ENCODE data around the gene WWP2.

DNA sequence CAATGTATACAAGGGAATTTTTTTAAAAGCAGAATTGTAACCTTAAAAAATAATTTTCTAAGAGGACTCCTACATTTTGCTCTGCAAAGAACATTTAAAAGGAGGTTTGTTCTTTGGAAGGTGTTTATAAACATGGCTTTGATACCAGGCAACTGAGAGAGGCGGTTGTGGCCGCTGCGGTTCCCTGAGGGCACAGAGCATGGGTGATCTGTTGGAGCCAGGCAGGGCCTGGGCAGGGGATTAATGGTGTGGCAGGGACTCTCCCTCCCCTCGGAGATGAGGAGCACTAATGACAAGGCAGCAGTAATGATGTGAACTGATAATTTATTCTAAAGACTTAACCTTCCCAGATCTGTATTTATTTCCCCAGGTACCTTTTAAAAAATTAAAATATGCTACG is 65.4 kb downstream of the WWP2 start:
- TF ChIP-seq, protein P1, sequence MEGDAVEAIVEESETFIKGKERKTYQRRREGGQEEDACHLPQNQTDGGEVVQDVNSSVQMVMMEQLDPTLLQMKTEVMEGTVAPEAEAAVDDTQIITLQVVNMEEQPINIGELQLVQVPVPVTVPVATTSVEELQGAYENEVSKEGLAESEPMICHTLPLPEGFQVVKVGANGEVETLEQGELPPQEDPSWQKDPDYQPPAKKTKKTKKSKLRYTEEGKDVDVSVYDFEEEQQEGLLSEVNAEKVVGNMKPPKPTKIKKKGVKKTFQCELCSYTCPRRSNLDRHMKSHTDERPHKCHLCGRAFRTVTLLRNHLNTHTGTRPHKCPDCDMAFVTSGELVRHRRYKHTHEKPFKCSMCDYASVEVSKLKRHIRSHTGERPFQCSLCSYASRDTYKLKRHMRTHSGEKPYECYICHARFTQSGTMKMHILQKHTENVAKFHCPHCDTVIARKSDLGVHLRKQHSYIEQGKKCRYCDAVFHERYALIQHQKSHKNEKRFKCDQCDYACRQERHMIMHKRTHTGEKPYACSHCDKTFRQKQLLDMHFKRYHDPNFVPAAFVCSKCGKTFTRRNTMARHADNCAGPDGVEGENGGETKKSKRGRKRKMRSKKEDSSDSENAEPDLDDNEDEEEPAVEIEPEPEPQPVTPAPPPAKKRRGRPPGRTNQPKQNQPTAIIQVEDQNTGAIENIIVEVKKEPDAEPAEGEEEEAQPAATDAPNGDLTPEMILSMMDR (IDR thresholded peaks at IDR 0.05) = no peak
- TF ChIP-seq POLR2AphosphoS5 (IDR thresholded peaks at IDR 0.05) = no peak
- no peak for TF ChIP-seq EP300 (IDR thresholded peaks at IDR 0.05)

Measured in upper lobe of left lung (tissue), 4 donors.